Uterine smooth muscle cell (primary cell): ENCODE data around the gene ADAMTSL1. TPM values are rescaled to one million over a fixed set of nuclear protein-coding genes. Genes with fewer than 3 reads are reported as not detected.

Source experiments
- total RNA-seq: library from RNA; depleted of rRNA; stranded (reverse); fragments of >200 nt; gene quantifications from 2 replicates; pipeline ENCODE4 v1.2.3, GENCODE V29; 2014

ADAMTSL1 gene
- 60.6 and 82.0 TPM in 2 replicates for total RNA-seq

GRCh38 chr9:18473652-18474279 is at the start of gene ADAMTSL1:
Gene ADAMTSL1, plus strand, starts transcription at chr9:18474153. Its CDS starts 80 bp downstream, at chr9:18474233.

